GM12865 (cell line): ENCODE results near the gene SERAC1.

ENCODE experiments used
- DNase-seq: peaks from one replicate; pipeline ENCODE4 v3.0.0; 2010; ENCODE audit warnings: low read depth
- H3K4me3 ChIP-seq: 2 replicates; pipeline ENCODE4 v1.5.1; 2011; ENCODE audit warnings: mild to moderate bottlenecking, low read depth, low read length, control low read depth
- CTCF ChIP-seq: IDR thresholded peaks from 2 replicates; pipeline ENCODE4 v1.5.1; 2011; ENCODE audit warnings: low read length, control low read depth, low read depth, inconsistent platforms; ENCODE audit not compliant: insufficient read depth; ENCODE audit errors: missing control alignments

SERAC1 gene

GRCh38 chr6:158064725-158065251, 103.3 kb downstream of the SERAC1 start:
- no peak for TF ChIP-seq CTCF
- no peak for DNase-seq
- H3K4me3 ChIP-seq: no peak overlapping the region

GRCh38 chr6:158063736-158064135, 104.3 kb downstream of the SERAC1 start:
- TF ChIP-seq CTCF: no peak
- H3K4me3 ChIP-seq: no peak overlapping the region
- no peak for DNase-seq

- DNase-seq: no peak
- no peak for TF ChIP-seq CTCF
Measured at GRCh38 chr6:158061709-158062461, 106.2 kb downstream of the SERAC1 start.

DNA sequence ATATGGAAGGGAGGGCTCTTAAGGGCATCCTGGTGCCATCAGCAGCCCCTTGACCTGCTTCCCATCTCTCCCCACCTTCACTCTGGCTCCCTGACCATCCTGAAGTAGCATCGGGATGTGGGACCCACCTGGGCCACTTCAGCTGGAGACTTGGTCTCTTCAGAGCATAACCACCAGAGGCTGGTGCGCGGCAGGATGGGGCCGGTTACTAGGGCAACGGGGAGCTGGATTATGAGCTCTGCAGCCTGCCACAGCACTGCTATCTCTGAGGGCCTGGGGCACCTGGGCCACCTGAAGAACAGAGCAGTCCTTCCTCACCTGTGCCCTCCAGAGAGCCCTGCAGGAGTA, 106.7 kb downstream of the SERAC1 start:
- TF ChIP-seq CTCF: no peak
- H3K4me3 ChIP-seq: no peak overlapping the region
- DNase-seq: no peak

More at GRCh38 chr6:158061709-158062461, 106.2 kb downstream of the SERAC1 start:
- H3K4me3 ChIP-seq: no peak overlapping the region

DNA sequence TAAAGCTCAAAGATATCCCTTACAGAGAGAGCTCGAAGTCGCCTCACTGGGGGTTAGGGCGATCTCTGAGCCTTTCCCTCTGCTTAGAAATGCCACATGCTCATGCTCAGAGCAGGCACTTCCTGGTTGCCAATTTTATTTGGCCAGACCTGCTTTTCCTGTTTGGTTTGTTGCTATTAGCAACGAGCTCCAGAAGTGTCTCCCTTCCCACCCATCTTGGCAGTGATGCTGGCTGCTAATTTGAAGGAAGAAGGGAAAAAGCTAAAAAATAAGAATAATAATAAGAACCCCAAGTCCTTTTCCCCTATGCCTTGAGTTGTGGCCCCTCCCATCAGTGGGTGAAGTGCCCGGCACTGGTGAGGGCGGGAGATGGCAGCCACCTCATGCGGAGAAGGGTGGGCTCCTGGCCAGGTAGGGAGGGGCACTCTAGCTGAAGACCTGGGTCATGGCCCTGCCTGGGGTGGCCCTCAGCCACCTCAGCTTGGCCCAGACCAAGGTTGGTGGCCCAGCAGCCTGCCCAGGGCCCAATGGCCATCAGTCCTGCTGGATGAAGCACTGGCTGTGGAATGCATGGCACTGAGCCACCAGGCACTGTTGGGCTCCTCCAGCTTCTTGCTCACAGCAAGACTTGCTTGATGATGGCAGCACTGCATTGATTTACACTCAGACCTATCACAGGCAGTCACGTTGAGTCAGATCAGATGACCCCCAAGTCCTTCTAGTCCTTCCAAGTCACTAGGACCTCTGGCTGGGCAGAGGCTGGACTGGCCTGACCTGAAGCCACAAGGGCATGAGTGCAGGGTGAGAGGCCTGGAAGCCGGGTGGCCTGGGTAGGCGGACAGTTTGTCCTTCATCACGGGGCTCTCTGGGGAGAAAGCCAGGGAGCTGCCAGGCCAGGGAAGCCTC, 107.4 kb downstream of the SERAC1 start:
- DNase-seq: no peak
- H3K4me3 ChIP-seq: no peak overlapping the region
- TF ChIP-seq CTCF: no peak
